H1 (cell line): ENCODE data around the gene PPP4R4. TPM values are rescaled to one million over a fixed set of nuclear protein-coding genes. Genes with fewer than 3 reads are reported as not detected.

Experiments
- CTCF ChIA-PET: fragments of 300-600 bp; sonication (Branson Sonifier 250); formaldehyde crosslinking; loops from one replicate; lab custom pipeline; 2021; ENCODE audit not compliant: partially characterized antibody; lab: Charles Lee
- POLR2A ChIA-PET: fragments of 300-600 bp; sonication (Branson Sonifier 250); formaldehyde crosslinking; loops from one replicate; lab custom pipeline; 2021; ENCODE audit warnings: inconsistent platforms; ENCODE audit not compliant: partially characterized antibody; lab: Charles Lee
- DNase-seq, 2 experiments: peaks; one replicate each; pipeline versions ENCODE4 v3.0.0 to v3.0.0-alpha.2; 2010 to 2022; ENCODE audit warnings: low spot score in 2 of 2, low read depth in 1 of 2, mixed read lengths in 1 of 2
- FAIRE-seq: peaks from 2 replicates; lab custom pipeline; 2011; peaks lifted over from hg19 to GRCh38; lab: Jason Lieb, UNC
- H2AFZ ChIP-seq: 2 replicates; pipeline ENCODE4 v1.8.1; 2012; ENCODE audit warnings: low read length, inconsistent platforms
- H2AK5ac ChIP-seq: 2 replicates; pipeline ENCODE4 v1.6.1; 2013; ENCODE audit warnings: low read depth, low read length
- H2BK120ac ChIP-seq: replicated peaks from 2 replicates; pipeline ENCODE3; 2013; ENCODE audit warnings: low read depth, low read length, inconsistent platforms
- H2BK12ac ChIP-seq: 2 replicates; pipeline ENCODE4 v1.6.1; 2013; ENCODE audit warnings: low read depth, low read length
- H2BK15ac ChIP-seq: 2 replicates; pipeline ENCODE4 v1.6.1; 2013; ENCODE audit warnings: low read length
- H2BK20ac ChIP-seq: 2 replicates; pipeline ENCODE4 v1.6.1; 2013; ENCODE audit warnings: low read length
- H2BK5ac ChIP-seq: 2 replicates; pipeline ENCODE4 v1.6.1; 2013; ENCODE audit warnings: low read depth, low read length
- H3K14ac ChIP-seq: 2 replicates; pipeline ENCODE4 v1.6.1; 2013; ENCODE audit warnings: inconsistent platforms; ENCODE audit not compliant: insufficient read length
- H3K18ac ChIP-seq: 2 replicates; pipeline ENCODE4 v1.6.1; 2013; ENCODE audit warnings: low read length; ENCODE audit errors: extremely low read depth
- H3K23ac ChIP-seq: 2 replicates; pipeline ENCODE4 v1.6.1; 2013; ENCODE audit warnings: inconsistent platforms; ENCODE audit not compliant: insufficient read length
- H3K23me2 ChIP-seq: 2 replicates; pipeline ENCODE4 v1.6.1; 2013; ENCODE audit warnings: low read depth, low read length
- H3K27ac ChIP-seq: 2 replicates; pipeline ENCODE4 v1.6.1; 2011; ENCODE audit warnings: low read depth, low read length, inconsistent platforms
- H3K27me3 ChIP-seq, 4 experiments: replicated peaks in 1 of 4; 1 replicate in 1 of 4; 2 replicates in 3 of 4; pipeline versions ENCODE4 v1.6.1 to v1.8.1; 2011 to 2013; ENCODE audit warnings: low read length in 3 of 4, mild to moderate bottlenecking in 3 of 4, inconsistent platforms in 2 of 4, mixed read lengths in 2 of 4, moderate library complexity in 1 of 4; ENCODE audit not compliant: control insufficient read depth in 3 of 4, insufficient read depth in 3 of 4; ENCODE audit errors: extremely low read depth in 1 of 4
- H3K36me3 ChIP-seq, 4 experiments: 2 replicates each; pipeline versions ENCODE4 v1.6.1 to v1.8.1; 2011 to 2013; ENCODE audit warnings: mild to moderate bottlenecking in 4 of 4, low read length in 3 of 4, moderate library complexity in 2 of 4, control low read depth in 1 of 4, inconsistent platforms in 1 of 4; ENCODE audit not compliant: insufficient read depth in 4 of 4, control insufficient read depth in 2 of 4
- H3K4ac ChIP-seq: replicated peaks from 2 replicates; pipeline ENCODE3; 2013; ENCODE audit warnings: low read length, low read depth, mixed read lengths, inconsistent platforms; ENCODE audit not compliant: insufficient read length
- H3K4me1 ChIP-seq, 4 experiments: replicated peaks in 1 of 4; 1 replicate in 1 of 4; 2 replicates in 3 of 4; pipeline versions ENCODE4 v1.6.1 to v1.8.1; 2011 to 2013; ENCODE audit warnings: low read length in 3 of 4, inconsistent platforms in 2 of 4, mixed read lengths in 1 of 4; ENCODE audit not compliant: insufficient read depth in 4 of 4, control insufficient read depth in 3 of 4
- H3K4me2 ChIP-seq, 2 experiments: 2 replicates each; pipeline versions ENCODE4 v1.6.1 to v1.8.1; 2011 to 2013; ENCODE audit warnings: low read depth in 2 of 2, low read length in 2 of 2, control low read depth in 1 of 2, inconsistent platforms in 1 of 2, mild to moderate bottlenecking in 1 of 2; ENCODE audit not compliant: insufficient read depth in 1 of 2
- H3K4me3 ChIP-seq, 4 experiments: fragments of 200-600, 300-600 bp in 1 of 4; sonication (generic), shearing (Covaris generic), sonication (Bioruptor Twin) in 1 of 4; 2 replicates each; pipeline versions ENCODE4 v1.5.1 to v1.8.1; 2011 to 2016; ENCODE audit warnings: low read length in 4 of 4, low read depth in 3 of 4, control low read depth in 2 of 4, inconsistent platforms in 2 of 4, mild to moderate bottlenecking in 2 of 4, mixed read lengths in 1 of 4, moderate library complexity in 1 of 4; ENCODE audit not compliant: insufficient read depth in 2 of 4; ENCODE audit errors: extremely low read depth in 1 of 4
- H3K56ac ChIP-seq: replicated peaks from 2 replicates; pipeline ENCODE3; 2013; ENCODE audit warnings: low read depth, mild to moderate bottlenecking, mixed read lengths, low read length, inconsistent platforms; ENCODE audit not compliant: insufficient read length
- H3K79me1 ChIP-seq: 2 replicates; pipeline ENCODE4 v1.6.1; 2013; ENCODE audit warnings: low read depth, low read length, control low read depth
- H3K79me2 ChIP-seq, 2 experiments: 2 replicates each; pipeline versions ENCODE4 v1.6.1 to v1.8.1; 2012 to 2013; ENCODE audit warnings: low read length in 2 of 2, mild to moderate bottlenecking in 2 of 2, inconsistent platforms in 1 of 2; ENCODE audit not compliant: insufficient read depth in 2 of 2, control insufficient read depth in 1 of 2
- H3K9ac ChIP-seq, 4 experiments: replicated peaks in 1 of 4; 1 replicate in 1 of 4; 2 replicates in 3 of 4; pipeline versions ENCODE4 v1.6.1 to v1.8.1; 2011 to 2013; ENCODE audit warnings: low read depth in 3 of 4, low read length in 3 of 4, control low read depth in 2 of 4, mild to moderate bottlenecking in 2 of 4, moderate library complexity in 2 of 4, inconsistent platforms in 1 of 4; ENCODE audit errors: extremely low read depth in 1 of 4
- H3K9me3 ChIP-seq, 2 experiments: 2 replicates each; pipeline versions ENCODE4 v1.6.1 to v1.8.1; 2012 to 2013; ENCODE audit warnings: mild to moderate bottlenecking in 2 of 2, moderate library complexity in 2 of 2, control low read depth in 1 of 2, inconsistent platforms in 1 of 2, low read depth in 1 of 2, low read length in 1 of 2, mixed read lengths in 1 of 2; ENCODE audit not compliant: insufficient read depth in 2 of 2
- H4K20me1 ChIP-seq, 2 experiments: replicated peaks in 1 of 2; 2 replicates each; pipeline versions ENCODE3 to v1.8.1; 2011 to 2013; ENCODE audit warnings: inconsistent platforms in 2 of 2, low read length in 2 of 2, mild to moderate bottlenecking in 1 of 2; ENCODE audit not compliant: insufficient read depth in 2 of 2, control insufficient read depth in 1 of 2
- H4K5ac ChIP-seq: 2 replicates; pipeline ENCODE4 v1.6.1; 2013; ENCODE audit warnings: low read length, low read depth, mixed read lengths, inconsistent platforms; ENCODE audit not compliant: insufficient read length
- H4K8ac ChIP-seq: 2 replicates; pipeline ENCODE4 v1.8.0; 2013; ENCODE audit warnings: mild to moderate bottlenecking, moderate library complexity, low read length, inconsistent platforms; ENCODE audit not compliant: insufficient read depth; ENCODE audit errors: extremely low read depth
- H4K91ac ChIP-seq: replicated peaks from 2 replicates; pipeline ENCODE3; 2013; ENCODE audit warnings: low read length, mixed read lengths, inconsistent platforms; ENCODE audit not compliant: insufficient read length
- FOSL1 ChIP-seq: IDR thresholded peaks from 2 replicates; pipeline ENCODE4 v1.6.1; 2011; ENCODE audit warnings: mild to moderate bottlenecking, low read depth, low read length, moderate library complexity; ENCODE audit not compliant: insufficient read depth
- SIN3A ChIP-seq, 2 experiments: IDR thresholded peaks in 1 of 2; conservative IDR thresholded peaks in 1 of 2; 2 replicates each; pipeline ENCODE4 v1.6.1; 2011 to 2012; ENCODE audit warnings: low read length in 2 of 2, improper control_type of control experiment in 1 of 2, low read depth in 1 of 2, mild to moderate bottlenecking in 1 of 2
- TAF1 ChIP-seq: IDR thresholded peaks from 2 replicates; pipeline ENCODE4 v1.6.1; 2011; ENCODE audit warnings: mild to moderate bottlenecking, low read depth, low read length
- YY1 ChIP-seq: IDR thresholded peaks from 2 replicates; pipeline ENCODE4 v1.6.1; 2011; ENCODE audit warnings: low read depth, mild to moderate bottlenecking, low read length
- WGBS, 2 experiments: shearing (Covaris generic) in 1 of 2; methylation state at CpG; one replicate each; pipeline versions ENCODE4 v1.1.6 to v1.1.7; 2013 to 2015; ENCODE audit warnings: low lambda C conversion rate in 2 of 2, mixed read lengths in 2 of 2, inconsistent platforms in 1 of 2, low coverage in 1 of 2, missing lambda C conversion rate in 1 of 2; ENCODE audit not compliant: insufficient replicate concordance in 2 of 2, insufficient coverage in 1 of 2, insufficient read length in 1 of 2; ENCODE audit errors: extremely low coverage in 1 of 2, missing lambda C conversion rate in 1 of 2; 5-methylcytosine and 5-hydroxymethylcytosine counted together
- polyA plus RNA-seq, 7 experiments: library from polyadenylated mRNA; depleted of rRNA in 3 of 7; stranded (reverse) in 5 of 7; unstranded in 2 of 7; fragments of >200 nt in 5 of 7; fragments of 200-250 nt in 2 of 7; gene quantifications; 1 replicate in 5 of 7; 2 replicates in 1 of 7; 4 replicates in 1 of 7; pipeline versions ENCODE4 v1.2.1 to v1.2.3, GENCODE V29; 2011 to 2013; ENCODE audit warnings: missing spikeins in 2 of 7, mixed read lengths in 2 of 7
- total RNA-seq: library from RNA; stranded (reverse); fragmentation: NEBNext Ultra II Directional; extraction: Animal tissue kit (Norgen Biotek cat#: 25700); gene quantifications from 2 replicates; pipeline ENCODE4 v1.2.1, GENCODE V29; 2021

PPP4R4 gene
- total and polyA plus RNA-seq, 2 of the 8 experiments (the other 6 are each of a cell fraction or from before 2014, with no cell fraction given): 3.3 to 9.6 TPM

DNA sequence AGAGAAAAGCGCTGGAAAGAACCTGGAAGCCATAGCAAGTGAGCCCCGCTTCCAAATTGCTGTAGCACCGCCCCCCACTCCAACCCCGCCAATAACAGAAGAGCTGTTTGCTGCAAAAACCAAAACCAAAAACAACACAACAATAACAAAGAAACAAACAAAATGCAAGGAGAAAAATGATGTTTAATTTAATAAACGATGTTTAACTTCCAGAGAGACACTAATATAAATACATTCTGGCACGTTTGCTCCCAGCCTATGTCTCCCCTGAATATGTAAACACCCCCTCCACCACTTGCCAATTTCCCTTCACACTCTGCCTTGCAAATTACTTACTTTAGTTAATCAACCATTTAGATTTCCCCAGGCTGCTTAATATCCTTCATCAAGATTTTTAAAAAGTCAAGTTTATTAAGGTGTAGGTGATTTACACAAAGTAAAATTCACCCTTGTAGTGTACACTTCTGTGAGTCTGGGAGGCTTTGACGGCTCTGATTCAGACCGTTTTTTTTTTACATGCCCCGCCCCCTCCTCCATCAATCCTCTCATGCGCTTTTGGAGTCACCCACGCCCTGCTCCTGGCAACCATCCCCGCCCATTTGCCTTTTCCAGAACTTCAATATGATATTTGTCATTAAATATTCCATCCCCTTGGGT lies 44.2 kb upstream of the PPP4R4 start:
- Histone ChIP-seq H3K14ac (no peak overlapping the region), H2AK5ac (no peak overlapping the region), H3K4ac (no peak overlapping the region), H3K36me3 (no peaks in the 10 kb centered on the region), H2BK120ac (no peak overlapping the region), H3K4me1 (peaks cover 0 to 4% (median 2%) of the 10 kb centered on the region in 4 experiments; a peak in 3 of 7 replicates), H3K79me2 (no peaks in the 10 kb centered on the region), H2BK12ac (no peak overlapping the region), H3K23ac (no peak overlapping the region), H3K27me3 (no peaks in the 10 kb centered on the region; a peak in 1 of 7 replicates), H3K18ac (no peak overlapping the region), H3K56ac (no peak overlapping the region), H3K9me3 (no peaks in the 10 kb centered on the region), H2AFZ (no peak overlapping the region; the same call in 1 of the 2 replicates), H3K4me3 (peak overlapping the region; percentile 54 to 65 (median 62)), H4K91ac (no peak overlapping the region), H3K23me2 (peaks cover 9% of the 10 kb centered on the region; the same call in 1 of the 2 replicates), H4K8ac (no peak overlapping the region), H2BK20ac (no peak overlapping the region), H2BK5ac (no peak overlapping the region), H4K20me1 (no peaks in the 10 kb centered on the region), H4K5ac (no peak overlapping the region), H3K9ac (peak overlapping the region in 1 of 4 experiments; percentile 19; a peak in 1 of 7 replicates), H3K4me2 (peak overlapping the region; percentile 77 to 88), H3K79me1 (no peaks in the 10 kb centered on the region), H3K27ac (no peak overlapping the region), H2BK15ac (no peak overlapping the region)
- TF ChIP-seq FOSL1 (no peak), YY1 (0 out of 2 replicates have a peak, but pooled peaks have one; percentile 45), TAF1 (peak; percentile 9; the same call in 1 of the 2 replicates), SIN3A (conservative IDR thresholded peaks at IDR 0.05 in 1 of 2, IDR thresholded peaks at IDR 0.05 in 1 of 2; ENCODE audit: low read depth in 1 of 2, low read length in 2 of 2) (peak in 1 of 2 experiments; percentile 79; a peak in 1 of 4 replicates)
- 3% methylated on average over 10 of the region's 12 CpGs; no CpG with 5 or more reads in 1 of the 2 experiments for WGBS, 2 experiments
- ChIA-PET POLR2A (interaction anchor here (0.6 to 2.7 kb wide), 5 partner anchors 13 to 116 kb away, joined by 3 to 11 read pairs (median 3); no protein-coding TSS in a partner anchor), CTCF (interaction anchor here (1.0 to 5.3 kb wide), 21 partner anchors 8 to 419 kb away, joined by 3 to 55 read pairs (median 6); partner anchors contain the start of gene OTUB2)
- no peak for FAIRE-seq
- peak in 1 of 2 experiments; percentile 48 for DNase-seq
